ENCODE data around the gene HHAT. TPM values are rescaled to one million over a fixed set of nuclear protein-coding genes. Genes with fewer than 3 reads are reported as not detected.
A peak's percentile ranks its signal among the peaks of the same experiment; 100 is the strongest.
"Not testable (repeated sequence)": the region's sequence is repeated elsewhere in the genome, so short reads cannot be mapped to it uniquely, and the experiment has no call there.

The HHAT gene
- total and polyA plus RNA-seq, 4 donors: 1.9 to 3.9 (median 2.6) TPM

- WGBS, 2 donors: 60 to 69% methylated on average over 9 of the region's 9 CpGs
- Histone ChIP-seq H3K27ac (ENCODE audit: low read depth in 1 of 2, low read length in 2 of 2) (no peak overlapping the region), H3K4me3 (ENCODE audit: low read length in 2 of 2) (no peak overlapping the region), H3K36me3 (ENCODE audit: control insufficient read depth in 1 of 2, insufficient read depth in 2 of 2, low read length in 1 of 2) (no peaks in the 10 kb centered on the region), H3K27me3 (ENCODE audit: control insufficient read depth in 1 of 2, insufficient read depth in 2 of 2, low read length in 1 of 2) (no peaks in the 10 kb centered on the region), H3K4me1 (ENCODE audit: control insufficient read depth in 1 of 2, insufficient read depth in 2 of 2, low read length in 2 of 2) (no peaks in the 10 kb centered on the region), H3K9me3 (ENCODE audit: control insufficient read depth, low read length) (no peaks in the 10 kb centered on the region)
- no peak for DNase-seq
- no peak for ATAC-seq (ENCODE audit: low FRiP score)
- intact Hi-C loops (cut with DNase I): no loop called here
Observed at GRCh38 chr1:210415846-210416448, 87.2 kb downstream of the HHAT start.

GRCh38 chr1:210416681-210417080, 88.0 kb downstream of the HHAT start:
- no peaks in the 10 kb centered on the region for H3K27me3 ChIP-seq (ENCODE audit: control insufficient read depth in 1 of 2, insufficient read depth in 2 of 2, low read length in 1 of 2)
- no peak overlapping the region for H3K4me3 ChIP-seq (ENCODE audit: low read length in 2 of 2)
- DNase-seq (no peak), ATAC-seq (ENCODE audit: low FRiP score) (no peak)
- WGBS, 2 donors: 90 to 93% methylated on average over 2 of the region's 2 CpGs
- no peaks in the 10 kb centered on the region for H3K9me3 ChIP-seq (ENCODE audit: control insufficient read depth, low read length)
- intact Hi-C loops (cut with DNase I): no loop called here
- no peak overlapping the region for H3K27ac ChIP-seq (ENCODE audit: low read depth in 1 of 2, low read length in 2 of 2)
- no peaks in the 10 kb centered on the region for H3K4me1 ChIP-seq (ENCODE audit: control insufficient read depth in 1 of 2, insufficient read depth in 2 of 2, low read length in 2 of 2)
- no peaks in the 10 kb centered on the region for H3K36me3 ChIP-seq (ENCODE audit: control insufficient read depth in 1 of 2, insufficient read depth in 2 of 2, low read length in 1 of 2)

GRCh38 chr1:210417881-210418280, 89.2 kb downstream of the HHAT start:
- intact Hi-C loops (cut with DNase I): no loop called here

GRCh38 chr1:210418863-210419650, 90.4 kb downstream of the HHAT start:
- no peaks in the 10 kb centered on the region for H3K4me1 ChIP-seq (ENCODE audit: control insufficient read depth in 1 of 2, insufficient read depth in 2 of 2, low read length in 2 of 2)
- intact Hi-C loops (cut with DNase I): no loop called here
- no peak for DNase-seq
- H3K27me3 ChIP-seq (ENCODE audit: control insufficient read depth in 1 of 2, insufficient read depth in 2 of 2, low read length in 1 of 2): no peaks in the 10 kb centered on the region
- no peak for ATAC-seq (ENCODE audit: low FRiP score)
- no peak overlapping the region for H3K4me3 ChIP-seq (ENCODE audit: low read length in 2 of 2)
- H3K36me3 ChIP-seq (ENCODE audit: control insufficient read depth in 1 of 2, insufficient read depth in 2 of 2, low read length in 1 of 2): no peaks in the 10 kb centered on the region
- H3K27ac ChIP-seq (ENCODE audit: low read depth in 1 of 2, low read length in 2 of 2): no peak overlapping the region
- no peaks in the 10 kb centered on the region for H3K9me3 ChIP-seq (ENCODE audit: control insufficient read depth, low read length)
- 89 to 92% methylated on average over 7 of the region's 7 CpGs for WGBS, 2 donors

More at GRCh38 chr1:210417881-210418280, 89.2 kb downstream of the HHAT start:
- DNase-seq (no peak), ATAC-seq (ENCODE audit: low FRiP score) (peak; percentile 29)
- H3K27me3 ChIP-seq (ENCODE audit: control insufficient read depth in 1 of 2, insufficient read depth in 2 of 2, low read length in 1 of 2): no peaks in the 10 kb centered on the region
- H3K36me3 ChIP-seq (ENCODE audit: control insufficient read depth in 1 of 2, insufficient read depth in 2 of 2, low read length in 1 of 2): no peaks in the 10 kb centered on the region
- H3K27ac ChIP-seq (ENCODE audit: low read depth in 1 of 2, low read length in 2 of 2): no peak overlapping the region
- WGBS, 2 donors: 78 to 85% methylated on average over 5 of the region's 5 CpGs
- no peak overlapping the region for H3K4me3 ChIP-seq (ENCODE audit: low read length in 2 of 2)
- no peaks in the 10 kb centered on the region for H3K9me3 ChIP-seq (ENCODE audit: control insufficient read depth, low read length)
- no peaks in the 10 kb centered on the region for H3K4me1 ChIP-seq (ENCODE audit: control insufficient read depth in 1 of 2, insufficient read depth in 2 of 2, low read length in 2 of 2)

- DNase-seq; intact Hi-C loops (cut with DNase I); ATAC-seq (ENCODE audit: low FRiP score); H3K4me1 ChIP-seq (ENCODE audit: control insufficient read depth in 1 of 2, insufficient read depth in 2 of 2, low read length in 2 of 2); H3K4me3 ChIP-seq (ENCODE audit: low read length in 2 of 2); H3K27me3 ChIP-seq (ENCODE audit: control insufficient read depth in 1 of 2, insufficient read depth in 2 of 2, low read length in 1 of 2); H3K9me3 ChIP-seq (ENCODE audit: control insufficient read depth, low read length); H3K27ac ChIP-seq (ENCODE audit: low read depth in 1 of 2, low read length in 2 of 2); H3K36me3 ChIP-seq (ENCODE audit: control insufficient read depth in 1 of 2, insufficient read depth in 2 of 2, low read length in 1 of 2): not testable (repeated sequence)
- WGBS, 2 donors: 81 to 97% methylated on average over 1 of the region's 1 CpG
Observed at GRCh38 chr1:210426696-210427095, 98.0 kb downstream of the HHAT start.

- Histone ChIP-seq H3K27ac (ENCODE audit: low read depth in 1 of 2, low read length in 2 of 2) (no peak overlapping the region), H3K36me3 (ENCODE audit: control insufficient read depth in 1 of 2, insufficient read depth in 2 of 2, low read length in 1 of 2) (no peaks in the 10 kb centered on the region), H3K4me3 (ENCODE audit: low read length in 2 of 2) (no peak overlapping the region), H3K27me3 (ENCODE audit: control insufficient read depth in 1 of 2, insufficient read depth in 2 of 2, low read length in 1 of 2) (no peaks in the 10 kb centered on the region), H3K4me1 (ENCODE audit: control insufficient read depth in 1 of 2, insufficient read depth in 2 of 2, low read length in 2 of 2) (no peaks in the 10 kb centered on the region), H3K9me3 (ENCODE audit: control insufficient read depth, low read length) (no peaks in the 10 kb centered on the region)
- WGBS, 2 donors: 97 to 98% methylated on average over 7 of the region's 7 CpGs
- DNase-seq (no peak), ATAC-seq (ENCODE audit: low FRiP score) (no peak)
- intact Hi-C loops (cut with DNase I): no loop called here
Observed at GRCh38 chr1:210428696-210429095, 100.0 kb downstream of the HHAT start.

- Histone ChIP-seq H3K4me1 (ENCODE audit: control insufficient read depth in 1 of 2, insufficient read depth in 2 of 2, low read length in 2 of 2) (no peaks in the 10 kb centered on the region), H3K9me3 (ENCODE audit: control insufficient read depth, low read length) (no peaks in the 10 kb centered on the region), H3K27me3 (ENCODE audit: control insufficient read depth in 1 of 2, insufficient read depth in 2 of 2, low read length in 1 of 2) (no peaks in the 10 kb centered on the region), H3K36me3 (ENCODE audit: control insufficient read depth in 1 of 2, insufficient read depth in 2 of 2, low read length in 1 of 2) (peaks cover 3 to 5% of the 10 kb centered on the region in 2 donors), H3K4me3 (ENCODE audit: low read length in 2 of 2) (no peak overlapping the region), H3K27ac (ENCODE audit: low read depth in 1 of 2, low read length in 2 of 2) (no peak overlapping the region)
- no peak for DNase-seq
- ATAC-seq (ENCODE audit: low FRiP score): no peak
- intact Hi-C loops (cut with DNase I): no loop called here
- 69 to 80% methylated on average over 4 of the region's 4 CpGs for WGBS, 2 donors
Observed at GRCh38 chr1:210434223-210434622, 105.5 kb downstream of the HHAT start.

GRCh38 chr1:210437111-210437510, 108.4 kb downstream of the HHAT start:
- Histone ChIP-seq H3K27ac (ENCODE audit: low read depth in 1 of 2, low read length in 2 of 2) (no peak overlapping the region), H3K27me3 (ENCODE audit: control insufficient read depth in 1 of 2, insufficient read depth in 2 of 2, low read length in 1 of 2) (no peaks in the 10 kb centered on the region), H3K4me3 (ENCODE audit: low read length in 2 of 2) (no peak overlapping the region), H3K9me3 (ENCODE audit: control insufficient read depth, low read length) (no peaks in the 10 kb centered on the region), H3K36me3 (ENCODE audit: control insufficient read depth in 1 of 2, insufficient read depth in 2 of 2, low read length in 1 of 2) (peaks cover 5% of the 10 kb centered on the region in 2 donors), H3K4me1 (ENCODE audit: control insufficient read depth in 1 of 2, insufficient read depth in 2 of 2, low read length in 2 of 2) (no peaks in the 10 kb centered on the region)
- ATAC-seq (ENCODE audit: low FRiP score): no peak
- intact Hi-C loops (cut with DNase I): no loop called here
- 93 to 94% methylated on average over 6 of the region's 6 CpGs for WGBS, 2 donors
- DNase-seq: no peak

GRCh38 chr1:210437781-210438180, 109.1 kb downstream of the HHAT start:
- Histone ChIP-seq H3K36me3 (ENCODE audit: control insufficient read depth in 1 of 2, insufficient read depth in 2 of 2, low read length in 1 of 2) (peaks cover 5% of the 10 kb centered on the region in 2 donors), H3K27me3 (ENCODE audit: control insufficient read depth in 1 of 2, insufficient read depth in 2 of 2, low read length in 1 of 2) (no peaks in the 10 kb centered on the region), H3K27ac (ENCODE audit: low read depth in 1 of 2, low read length in 2 of 2) (no peak overlapping the region), H3K4me1 (ENCODE audit: control insufficient read depth in 1 of 2, insufficient read depth in 2 of 2, low read length in 2 of 2) (no peaks in the 10 kb centered on the region), H3K4me3 (ENCODE audit: low read length in 2 of 2) (no peak overlapping the region), H3K9me3 (ENCODE audit: control insufficient read depth, low read length) (no peaks in the 10 kb centered on the region)
- no peak for ATAC-seq (ENCODE audit: low FRiP score)
- WGBS, 2 donors: 91 to 95% methylated on average over 1 of the region's 1 CpG
- intact Hi-C loops (cut with DNase I): no loop called here
- no peak for DNase-seq
